SK-N-SH treated with all-trans-retinoic acid at 6 μM for 48 hours (cell line): ENCODE results near the gene CEP170.
A peak's percentile ranks its signal among the peaks of the same experiment; 100 is the strongest.

Experiments used
- ATAC-seq: fragments of 200-7000 bp; cut with Tn5 transposase; 3 replicates; pipeline ENCODE4 v1.9.1; 2020; ENCODE audit warnings: mild to moderate bottlenecking, moderate library complexity
- ARNTL ChIP-seq: fragments of 450-650 bp; formaldehyde crosslinking; IDR thresholded peaks from 2 replicates; pipeline ENCODE4 v1.5.0; 2020; ENCODE audit warnings: low read depth, mild to moderate bottlenecking, moderate library complexity, borderline replicate concordance
- BACH2 ChIP-seq: fragments of 250-450 bp; sonication (Bioruptor Pico); IDR thresholded peaks from 2 replicates; pipeline ENCODE4 v1.9.0; 2021; ENCODE audit warnings: mild to moderate bottlenecking, borderline replicate concordance
- CSDC2 ChIP-seq: fragments of 250-450 bp; sonication (Bioruptor Pico); IDR thresholded peaks from 2 replicates; pipeline ENCODE4 v1.5.0; 2020; ENCODE audit warnings: mild to moderate bottlenecking, moderate library complexity
- GLIS3 ChIP-seq: fragments of 250-450 bp; sonication (Bioruptor Pico); IDR thresholded peaks from 2 replicates; pipeline ENCODE4 v1.5.0; 2020; ENCODE audit warnings: mild to moderate bottlenecking, moderate library complexity
- ISL1 ChIP-seq: fragments of 250-450 bp; sonication (Bioruptor Pico); IDR thresholded peaks from 2 replicates; pipeline ENCODE4 v2.1.2; 2022; ENCODE audit warnings: mild to moderate bottlenecking, moderate library complexity
- OSR1 ChIP-seq: fragments of 250-450 bp; sonication (Bioruptor Pico); IDR thresholded peaks from 2 replicates; pipeline ENCODE4 v1.8.0; 2022; ENCODE audit warnings: moderate library complexity, mild to moderate bottlenecking, inconsistent platforms
- RARB ChIP-seq: fragments of 250-450 bp; sonication (Bioruptor Pico); IDR thresholded peaks from 2 replicates; pipeline ENCODE4 v1.8.0; 2021; ENCODE audit warnings: mild to moderate bottlenecking, moderate library complexity
- SNAI2 ChIP-seq: fragments of 250-450 bp; sonication (Bioruptor Pico); IDR thresholded peaks from 2 replicates; pipeline ENCODE4 v1.5.0; 2020; ENCODE audit warnings: mild to moderate bottlenecking, moderate library complexity
- TCF4 ChIP-seq: fragments of 250-450 bp; sonication (Bioruptor Pico); IDR thresholded peaks from 2 replicates; pipeline ENCODE4 v1.8.0; 2021; ENCODE audit warnings: mild to moderate bottlenecking, moderate library complexity, borderline replicate concordance
- TOX ChIP-seq: fragments of 250-450 bp; sonication (Bioruptor Pico); IDR thresholded peaks from 2 replicates; pipeline ENCODE4 v1.8.0; 2021; ENCODE audit warnings: mild to moderate bottlenecking, moderate library complexity, borderline replicate concordance
- ZC3H10 ChIP-seq: fragments of 250-450 bp; sonication (Bioruptor Pico); IDR thresholded peaks from 2 replicates; pipeline ENCODE4 v1.5.1; 2021; ENCODE audit warnings: mild to moderate bottlenecking, moderate library complexity
- ZFP3 ChIP-seq: fragments of 250-450 bp; sonication (Bioruptor Pico); IDR thresholded peaks from 2 replicates; pipeline ENCODE4 v1.5.0; 2020; ENCODE audit warnings: mild to moderate bottlenecking, moderate library complexity
- ZFP30 ChIP-seq: fragments of 450-650 bp; formaldehyde crosslinking; IDR thresholded peaks from 2 replicates; pipeline ENCODE4 v1.5.0; 2022; ENCODE audit warnings: mild to moderate bottlenecking, moderate library complexity
- ZNF565 ChIP-seq: fragments of 450-650 bp; formaldehyde crosslinking; conservative IDR thresholded peaks from 2 replicates; pipeline ENCODE4 v1.5.0; 2020; ENCODE audit warnings: low read depth, mild to moderate bottlenecking, moderate library complexity
- ZNF70 ChIP-seq: fragments of 450-650 bp; formaldehyde crosslinking; IDR thresholded peaks from 2 replicates; pipeline ENCODE4 v1.5.0; 2020; ENCODE audit warnings: mild to moderate bottlenecking, moderate library complexity
- ZNF8 ChIP-seq: fragments of 450-650 bp; formaldehyde crosslinking; IDR thresholded peaks from 2 replicates; pipeline ENCODE4 v1.5.0; 2020; ENCODE audit warnings: mild to moderate bottlenecking, moderate library complexity
- TF ChIP-seq, protein P1 (sequence below): fragments of 250-450 bp; sonication (Bioruptor Pico); IDR thresholded peaks from 2 replicates; pipeline ENCODE4 v1.5.0; 2020; ENCODE audit warnings: mild to moderate bottlenecking, moderate library complexity
- TF ChIP-seq, protein P2 (sequence below): fragments of 250-450 bp; sonication (Bioruptor Pico); IDR thresholded peaks from 2 replicates; pipeline ENCODE4 v1.5.1; 2020; ENCODE audit warnings: low read depth, mild to moderate bottlenecking, moderate library complexity
- TF ChIP-seq, protein P3 (sequence below): fragments of 250-450 bp; sonication (Bioruptor Pico); IDR thresholded peaks from 2 replicates; pipeline ENCODE4 v1.8.0; 2020; ENCODE audit warnings: mild to moderate bottlenecking, moderate library complexity, borderline replicate concordance

Gene CEP170

DNA sequence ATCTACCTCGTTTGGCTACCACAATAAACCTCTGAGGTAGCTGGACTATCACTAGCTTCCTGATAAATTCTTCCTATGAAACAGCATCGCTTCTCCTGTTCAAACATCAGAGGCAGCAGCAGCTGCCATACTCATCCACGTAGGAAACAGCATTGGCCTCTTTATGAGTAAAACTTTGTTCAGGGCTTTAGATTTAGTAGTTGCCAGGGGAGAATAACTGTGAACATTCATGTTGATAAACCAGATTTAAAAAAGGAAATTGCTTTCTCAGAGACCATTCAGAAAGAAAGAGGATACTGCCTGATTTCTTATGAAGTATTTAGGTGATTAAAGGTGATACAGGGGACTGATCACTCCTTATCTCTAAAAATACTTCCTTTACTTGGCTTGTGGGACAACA lies 7.2 kb downstream of the CEP170 start (continued):
- TF ChIP-seq, protein P1, sequence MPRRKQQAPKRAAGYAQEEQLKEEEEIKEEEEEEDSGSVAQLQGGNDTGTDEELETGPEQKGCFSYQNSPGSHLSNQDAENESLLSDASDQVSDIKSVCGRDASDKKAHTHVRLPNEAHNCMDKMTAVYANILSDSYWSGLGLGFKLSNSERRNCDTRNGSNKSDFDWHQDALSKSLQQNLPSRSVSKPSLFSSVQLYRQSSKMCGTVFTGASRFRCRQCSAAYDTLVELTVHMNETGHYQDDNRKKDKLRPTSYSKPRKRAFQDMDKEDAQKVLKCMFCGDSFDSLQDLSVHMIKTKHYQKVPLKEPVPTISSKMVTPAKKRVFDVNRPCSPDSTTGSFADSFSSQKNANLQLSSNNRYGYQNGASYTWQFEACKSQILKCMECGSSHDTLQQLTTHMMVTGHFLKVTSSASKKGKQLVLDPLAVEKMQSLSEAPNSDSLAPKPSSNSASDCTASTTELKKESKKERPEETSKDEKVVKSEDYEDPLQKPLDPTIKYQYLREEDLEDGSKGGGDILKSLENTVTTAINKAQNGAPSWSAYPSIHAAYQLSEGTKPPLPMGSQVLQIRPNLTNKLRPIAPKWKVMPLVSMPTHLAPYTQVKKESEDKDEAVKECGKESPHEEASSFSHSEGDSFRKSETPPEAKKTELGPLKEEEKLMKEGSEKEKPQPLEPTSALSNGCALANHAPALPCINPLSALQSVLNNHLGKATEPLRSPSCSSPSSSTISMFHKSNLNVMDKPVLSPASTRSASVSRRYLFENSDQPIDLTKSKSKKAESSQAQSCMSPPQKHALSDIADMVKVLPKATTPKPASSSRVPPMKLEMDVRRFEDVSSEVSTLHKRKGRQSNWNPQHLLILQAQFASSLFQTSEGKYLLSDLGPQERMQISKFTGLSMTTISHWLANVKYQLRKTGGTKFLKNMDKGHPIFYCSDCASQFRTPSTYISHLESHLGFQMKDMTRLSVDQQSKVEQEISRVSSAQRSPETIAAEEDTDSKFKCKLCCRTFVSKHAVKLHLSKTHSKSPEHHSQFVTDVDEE (CRISPR knock-in tag) = no peak
- TF ChIP-seq ZNF565 (CRISPR knock-in tag) (no peak), RARB (CRISPR knock-in tag) (no peak), OSR1 (CRISPR knock-in tag) (no peak)
- TF ChIP-seq, protein P2, sequence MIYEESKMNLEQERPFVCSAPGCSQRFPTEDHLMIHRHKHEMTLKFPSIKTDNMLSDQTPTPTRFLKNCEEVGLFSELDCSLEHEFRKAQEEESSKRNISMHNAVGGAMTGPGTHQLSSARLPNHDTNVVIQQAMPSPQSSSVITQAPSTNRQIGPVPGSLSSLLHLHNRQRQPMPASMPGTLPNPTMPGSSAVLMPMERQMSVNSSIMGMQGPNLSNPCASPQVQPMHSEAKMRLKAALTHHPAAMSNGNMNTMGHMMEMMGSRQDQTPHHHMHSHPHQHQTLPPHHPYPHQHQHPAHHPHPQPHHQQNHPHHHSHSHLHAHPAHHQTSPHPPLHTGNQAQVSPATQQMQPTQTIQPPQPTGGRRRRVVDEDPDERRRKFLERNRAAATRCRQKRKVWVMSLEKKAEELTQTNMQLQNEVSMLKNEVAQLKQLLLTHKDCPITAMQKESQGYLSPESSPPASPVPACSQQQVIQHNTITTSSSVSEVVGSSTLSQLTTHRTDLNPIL (CRISPR knock-in tag) = no peak
- TF ChIP-seq, all 23 proteins: peak for 0

DNA sequence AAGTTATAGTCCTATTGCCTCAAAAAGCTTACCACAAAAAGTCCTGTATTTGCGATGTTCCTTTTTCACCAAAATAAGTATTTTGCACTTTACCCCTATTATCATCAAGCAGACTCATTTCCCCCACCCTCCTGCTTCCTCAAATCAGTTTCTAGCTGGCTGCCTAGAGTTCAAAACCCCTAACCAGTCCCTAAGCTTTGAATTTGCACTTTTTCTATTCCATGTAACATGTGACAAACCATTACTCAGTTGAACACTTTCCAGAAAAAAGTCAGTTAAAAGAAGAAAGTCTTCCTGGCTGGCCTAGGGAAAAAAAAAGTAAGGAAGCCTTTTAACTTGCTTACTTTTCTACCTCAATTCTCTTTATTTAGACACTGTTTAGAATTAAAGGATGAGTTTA lies 8.2 kb downstream of the CEP170 start:
- peak; percentile 7; the same call in 1 of the 3 replicates for ATAC-seq
- TF ChIP-seq TOX (no peak; the same call in 1 of the 2 replicates), ZFP3 (CRISPR knock-in tag) (no peak), TCF4 (no peak), OSR1 (CRISPR knock-in tag) (no peak), ZNF8 (CRISPR knock-in tag) (no peak), BACH2 (no peak), ARNTL (CRISPR knock-in tag) (no peak), CSDC2 (no peak), SNAI2 (CRISPR knock-in tag) (no peak), GLIS3 (no peak), ZFP30 (CRISPR knock-in tag) (no peak), ZC3H10 (CRISPR knock-in tag) (no peak), ZNF70 (CRISPR knock-in tag) (no peak), RARB (CRISPR knock-in tag) (no peak)
- TF ChIP-seq, protein P2 (CRISPR knock-in tag) = no peak
- TF ChIP-seq, protein P3, sequence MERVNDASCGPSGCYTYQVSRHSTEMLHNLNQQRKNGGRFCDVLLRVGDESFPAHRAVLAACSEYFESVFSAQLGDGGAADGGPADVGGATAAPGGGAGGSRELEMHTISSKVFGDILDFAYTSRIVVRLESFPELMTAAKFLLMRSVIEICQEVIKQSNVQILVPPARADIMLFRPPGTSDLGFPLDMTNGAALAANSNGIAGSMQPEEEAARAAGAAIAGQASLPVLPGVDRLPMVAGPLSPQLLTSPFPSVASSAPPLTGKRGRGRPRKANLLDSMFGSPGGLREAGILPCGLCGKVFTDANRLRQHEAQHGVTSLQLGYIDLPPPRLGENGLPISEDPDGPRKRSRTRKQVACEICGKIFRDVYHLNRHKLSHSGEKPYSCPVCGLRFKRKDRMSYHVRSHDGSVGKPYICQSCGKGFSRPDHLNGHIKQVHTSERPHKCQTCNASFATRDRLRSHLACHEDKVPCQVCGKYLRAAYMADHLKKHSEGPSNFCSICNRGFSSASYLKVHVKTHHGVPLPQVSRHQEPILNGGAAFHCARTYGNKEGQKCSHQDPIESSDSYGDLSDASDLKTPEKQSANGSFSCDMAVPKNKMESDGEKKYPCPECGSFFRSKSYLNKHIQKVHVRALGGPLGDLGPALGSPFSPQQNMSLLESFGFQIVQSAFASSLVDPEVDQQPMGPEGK (CRISPR knock-in tag) = no peak
- TF ChIP-seq, protein P1 (CRISPR knock-in tag) = no peak

DNA sequence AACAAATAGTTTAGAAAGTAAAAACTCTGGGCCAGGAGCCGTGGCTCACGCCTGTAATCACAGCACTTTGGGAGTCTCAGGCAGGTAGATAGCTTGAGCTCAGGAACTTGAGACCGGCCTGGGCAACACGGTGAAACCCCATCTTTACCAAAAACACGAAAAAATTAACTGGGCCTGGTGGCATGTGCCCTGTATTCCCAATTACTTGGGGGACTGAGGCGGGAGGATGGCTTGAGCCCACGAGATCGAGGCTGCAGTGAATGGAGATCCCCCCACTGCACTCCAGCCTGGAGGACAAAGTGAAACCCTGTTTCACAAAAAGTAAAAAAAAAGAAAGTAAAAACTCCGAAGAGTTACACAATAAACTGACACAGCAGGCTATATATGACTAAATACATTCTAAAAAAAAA lies 10.6 kb downstream of the CEP170 start:
- ATAC-seq = no peak
- TF ChIP-seq ZNF70 (CRISPR knock-in tag) = no peak
- no peak for TF ChIP-seq RARB (CRISPR knock-in tag)
- TF ChIP-seq GLIS3 = no peak
- no peak for TF ChIP-seq ISL1 (CRISPR knock-in tag)
